SU-DHL-6 (cell line): Measurements from ENCODE around the gene OSBPL2.

Source experiments
- EZH2phosphoT487 ChIP-seq: fragments of 200-600 bp; sonication (generic), shearing (Covaris generic); conservative IDR thresholded peaks from 2 replicates; pipeline ENCODE4 v1.6.1; 2018; ENCODE audit warnings: mild to moderate bottlenecking, antibody characterized with exemption, low read length, moderate library complexity, mixed read lengths
- TF ChIP-seq, protein P1 (sequence below): fragments of 200-600 bp; sonication (generic); IDR thresholded peaks from one replicate; pipeline ENCODE4 v1.5.1; 2017; ENCODE audit warnings: antibody characterized with exemption, mild to moderate bottlenecking, low read length, moderate library complexity; ENCODE audit not compliant: insufficient read depth, poor library complexity, severe bottlenecking

DNA sequence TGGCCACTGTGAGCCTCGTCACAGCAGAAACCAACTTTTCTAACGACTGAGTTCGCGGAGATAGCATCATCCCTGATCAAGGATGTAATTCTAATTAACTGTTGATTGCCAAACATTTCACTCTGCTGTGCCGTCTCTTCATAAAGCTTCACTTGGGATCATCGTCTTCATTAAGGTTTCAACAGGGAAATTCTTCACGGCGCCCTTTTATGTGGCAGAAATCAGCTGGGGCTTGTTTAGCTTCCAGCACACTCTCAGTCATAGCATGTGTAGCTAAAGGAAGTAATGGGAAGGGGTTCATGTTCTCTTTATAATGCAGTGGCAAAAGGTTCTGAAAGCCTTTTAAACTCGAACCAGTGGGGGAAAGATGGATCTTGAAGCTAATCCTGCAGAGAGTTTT is 55.6 kb downstream of the OSBPL2 start:
- TF ChIP-seq, protein P1, sequence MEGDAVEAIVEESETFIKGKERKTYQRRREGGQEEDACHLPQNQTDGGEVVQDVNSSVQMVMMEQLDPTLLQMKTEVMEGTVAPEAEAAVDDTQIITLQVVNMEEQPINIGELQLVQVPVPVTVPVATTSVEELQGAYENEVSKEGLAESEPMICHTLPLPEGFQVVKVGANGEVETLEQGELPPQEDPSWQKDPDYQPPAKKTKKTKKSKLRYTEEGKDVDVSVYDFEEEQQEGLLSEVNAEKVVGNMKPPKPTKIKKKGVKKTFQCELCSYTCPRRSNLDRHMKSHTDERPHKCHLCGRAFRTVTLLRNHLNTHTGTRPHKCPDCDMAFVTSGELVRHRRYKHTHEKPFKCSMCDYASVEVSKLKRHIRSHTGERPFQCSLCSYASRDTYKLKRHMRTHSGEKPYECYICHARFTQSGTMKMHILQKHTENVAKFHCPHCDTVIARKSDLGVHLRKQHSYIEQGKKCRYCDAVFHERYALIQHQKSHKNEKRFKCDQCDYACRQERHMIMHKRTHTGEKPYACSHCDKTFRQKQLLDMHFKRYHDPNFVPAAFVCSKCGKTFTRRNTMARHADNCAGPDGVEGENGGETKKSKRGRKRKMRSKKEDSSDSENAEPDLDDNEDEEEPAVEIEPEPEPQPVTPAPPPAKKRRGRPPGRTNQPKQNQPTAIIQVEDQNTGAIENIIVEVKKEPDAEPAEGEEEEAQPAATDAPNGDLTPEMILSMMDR, result no peak
- TF ChIP-seq EZH2phosphoT487, result no peak
